Germinal center (tissue), 1 donor: ENCODE measurements around the gene PPP1R3E.
"Not testable (repeated sequence)": the region's sequence is repeated elsewhere in the genome, so short reads cannot be mapped to it uniquely, and the experiment has no call there.

Experiments
- DNase-seq: peaks from one replicate; pipeline ENCODE4 v3.0.0; 2012; ENCODE audit warnings: mixed read lengths, low spot score

Gene PPP1R3E, protein sequence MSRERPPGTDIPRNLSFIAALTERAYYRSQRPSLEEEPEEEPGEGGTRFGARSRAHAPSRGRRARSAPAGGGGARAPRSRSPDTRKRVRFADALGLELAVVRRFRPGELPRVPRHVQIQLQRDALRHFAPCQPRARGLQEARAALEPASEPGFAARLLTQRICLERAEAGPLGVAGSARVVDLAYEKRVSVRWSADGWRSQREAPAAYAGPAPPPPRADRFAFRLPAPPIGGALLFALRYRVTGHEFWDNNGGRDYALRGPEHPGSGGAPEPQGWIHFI

DNA sequence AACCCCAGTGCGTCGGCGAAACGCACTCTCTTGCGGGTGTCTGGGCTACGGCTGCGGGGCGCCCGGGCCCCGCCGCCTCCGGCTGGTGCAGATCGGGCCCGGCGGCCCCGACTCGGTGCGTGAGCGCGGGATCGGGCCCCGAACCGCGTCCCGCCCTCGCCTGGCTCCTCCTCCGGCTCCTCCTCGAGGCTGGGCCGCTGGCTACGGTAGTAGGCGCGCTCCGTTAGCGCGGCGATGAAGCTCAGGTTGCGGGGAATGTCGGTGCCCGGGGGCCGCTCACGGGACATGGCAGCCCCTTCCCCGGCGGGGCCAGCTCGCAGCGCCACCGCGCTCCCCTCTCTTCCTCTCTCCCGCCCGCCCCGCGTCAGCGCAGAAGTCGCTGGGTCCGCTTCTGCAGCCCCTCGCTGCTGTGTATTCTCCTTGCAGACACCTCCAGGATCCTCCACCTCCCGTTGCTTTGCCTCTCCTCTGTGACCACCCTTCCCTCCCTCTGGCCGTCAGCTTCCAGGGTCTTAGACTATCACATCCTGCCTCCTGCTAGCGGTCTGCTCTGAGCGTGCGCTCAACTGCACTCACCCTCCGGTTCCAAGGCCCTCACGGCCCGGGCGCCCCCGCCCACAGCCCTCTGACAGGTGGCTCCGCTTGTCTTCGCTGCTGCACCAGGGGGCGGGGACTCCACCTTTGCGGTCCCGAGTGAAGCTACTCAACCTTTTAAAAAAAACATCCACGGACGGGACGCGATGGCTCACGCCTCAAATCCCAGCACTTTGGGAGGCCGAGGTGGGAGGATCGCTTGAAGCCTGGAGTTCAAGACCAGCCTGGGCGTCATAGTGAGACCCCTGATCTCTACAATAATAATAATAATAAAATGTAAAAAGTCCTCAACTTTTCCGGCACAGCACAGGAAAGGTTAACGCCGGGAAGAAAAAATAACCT, at the start of gene PPP1R3E:
PPP1R3E (minus strand) TSS at position 570 of the 936 bp plus-strand sequence; CDS start at position 287, 283 bp downstream.
- peak; percentile 83 for DNase-seq

DNA sequence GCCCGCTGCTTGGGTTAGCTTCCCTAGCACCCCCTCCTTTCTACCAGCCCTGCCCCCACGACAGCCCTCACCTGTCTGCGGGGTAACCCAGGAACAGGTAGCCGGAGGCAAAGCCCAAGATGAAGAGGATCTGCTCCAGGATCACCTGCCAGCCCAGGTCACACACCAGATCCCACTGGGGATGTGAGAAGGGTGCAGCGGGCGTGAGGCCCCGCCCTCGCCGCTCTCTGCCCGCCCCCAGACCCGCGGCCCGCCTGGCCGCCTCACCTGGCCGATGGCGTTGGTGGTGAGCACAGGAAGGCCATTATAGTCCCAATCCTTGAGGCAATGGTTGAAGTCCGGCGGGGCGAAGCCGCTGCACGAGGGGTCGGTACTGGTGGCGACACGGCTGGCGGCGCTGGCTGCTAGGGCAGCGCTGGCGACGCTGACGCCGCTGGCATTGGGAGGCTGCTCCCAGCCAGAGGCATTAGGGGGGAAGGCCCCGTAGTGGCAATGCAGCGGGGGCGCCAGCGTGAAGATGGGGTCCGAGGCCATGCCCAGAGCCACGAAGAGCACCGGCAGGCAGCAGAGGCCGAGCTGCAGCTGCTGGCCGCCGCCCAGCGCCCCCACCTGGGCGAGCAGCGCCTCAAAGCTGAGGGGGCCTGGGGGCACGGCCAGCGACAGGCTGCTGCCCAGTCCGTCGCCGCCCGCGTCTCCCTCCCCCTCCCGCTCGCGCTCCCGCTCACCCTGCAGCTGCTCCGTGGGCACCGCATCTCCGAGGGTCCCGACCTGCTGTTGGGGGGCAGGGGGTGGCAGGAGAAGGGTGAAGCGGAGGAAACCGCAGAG, 49.2 kb upstream of the PPP1R3E start:
- no peak for DNase-seq

DNA sequence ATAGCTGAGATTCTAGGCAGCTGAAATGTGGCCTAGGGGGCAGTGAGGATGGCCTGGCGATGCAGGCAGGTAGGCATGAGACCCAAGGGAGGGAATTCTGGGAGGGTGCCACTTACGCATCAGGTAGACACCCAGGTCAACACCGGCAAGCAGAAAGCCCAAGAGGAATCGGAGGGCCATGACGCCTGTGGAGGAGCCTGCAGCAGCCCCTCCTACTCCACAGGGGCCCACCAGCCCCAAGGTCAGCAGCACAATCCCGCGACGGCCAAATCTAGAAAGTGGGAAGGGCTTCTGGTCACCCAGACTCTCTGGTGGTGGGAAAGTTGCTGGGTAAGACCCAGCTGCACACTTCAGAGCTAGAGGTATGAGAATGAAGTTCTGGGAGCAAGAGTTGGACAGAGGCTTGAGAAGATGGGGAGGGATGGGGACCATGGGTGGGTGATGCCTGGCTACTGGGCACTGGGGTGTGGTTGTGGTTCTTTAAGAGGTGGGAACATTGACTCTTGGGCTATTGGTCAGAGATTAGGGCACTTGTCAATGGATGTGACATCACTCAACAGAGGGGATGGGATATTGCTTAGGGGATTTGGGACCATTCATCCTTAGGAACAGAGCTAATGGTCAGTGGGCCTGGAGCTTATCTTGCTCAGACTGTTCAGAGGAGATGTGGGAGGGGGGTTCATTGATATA, 46.6 kb upstream of the PPP1R3E start:
- DNase-seq, result no peak

DNA sequence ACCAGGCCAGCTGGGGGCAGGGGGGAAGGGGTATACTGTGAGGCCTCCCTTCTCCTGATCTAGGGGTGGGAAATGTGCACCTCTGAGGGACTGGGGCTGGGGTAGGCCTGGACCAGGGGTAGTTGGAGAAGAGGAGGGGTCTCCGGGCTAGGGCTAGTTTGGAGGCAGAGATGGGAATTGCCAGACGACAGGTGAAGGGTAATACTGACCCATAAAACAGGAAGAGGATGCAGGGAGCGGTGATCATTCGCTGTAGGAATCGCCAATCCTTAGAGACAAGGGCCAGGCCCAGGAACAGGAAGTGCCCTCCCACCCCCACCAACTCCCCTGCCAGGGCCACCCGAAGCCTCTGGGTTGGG, 45.6 kb upstream of the PPP1R3E start:
- DNase-seq, result no peak

DNA sequence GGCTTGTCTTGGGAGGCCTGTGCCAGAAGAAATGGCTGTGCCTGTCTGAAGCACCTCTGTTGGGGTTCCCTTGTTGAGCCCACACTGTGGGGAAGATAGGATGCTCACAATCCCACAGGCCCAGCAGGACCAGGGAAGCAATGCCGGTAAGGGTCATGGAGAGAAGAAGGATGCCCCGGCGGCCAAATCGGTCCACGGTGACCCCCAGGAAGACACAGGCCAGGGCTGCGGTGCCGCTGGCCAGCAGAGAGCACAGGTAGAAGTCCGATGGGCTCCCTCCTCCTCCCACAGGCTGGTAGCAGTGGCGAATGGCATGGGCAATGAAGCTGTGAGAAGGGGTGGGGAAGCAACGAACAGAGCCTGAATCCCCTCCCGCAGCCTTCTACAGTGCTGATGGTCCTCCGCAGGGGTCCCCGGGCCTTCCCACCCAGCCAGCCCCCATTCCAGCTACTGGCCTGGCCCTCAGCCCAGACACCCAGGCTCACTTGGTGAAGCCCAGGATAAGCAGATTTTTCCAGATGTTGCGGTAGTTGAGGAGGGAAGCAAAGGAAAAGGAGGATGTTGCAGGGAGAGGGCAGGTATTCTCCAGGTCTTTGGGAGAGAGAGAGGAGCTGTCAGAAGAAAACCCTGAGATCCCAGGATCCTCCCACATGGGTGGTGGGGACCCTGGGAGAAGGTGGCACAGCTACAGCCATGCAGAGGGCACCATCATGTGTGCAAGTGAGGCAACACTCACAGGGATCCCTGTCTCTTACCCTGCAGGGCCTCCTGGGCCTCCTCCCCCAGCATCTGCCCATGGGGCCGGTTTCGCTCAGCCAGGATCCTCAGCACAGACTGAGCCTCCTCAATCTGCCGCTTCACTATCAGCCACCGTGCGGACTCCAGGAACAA, 45.0 kb upstream of the PPP1R3E start:
- no peak for DNase-seq

DNA sequence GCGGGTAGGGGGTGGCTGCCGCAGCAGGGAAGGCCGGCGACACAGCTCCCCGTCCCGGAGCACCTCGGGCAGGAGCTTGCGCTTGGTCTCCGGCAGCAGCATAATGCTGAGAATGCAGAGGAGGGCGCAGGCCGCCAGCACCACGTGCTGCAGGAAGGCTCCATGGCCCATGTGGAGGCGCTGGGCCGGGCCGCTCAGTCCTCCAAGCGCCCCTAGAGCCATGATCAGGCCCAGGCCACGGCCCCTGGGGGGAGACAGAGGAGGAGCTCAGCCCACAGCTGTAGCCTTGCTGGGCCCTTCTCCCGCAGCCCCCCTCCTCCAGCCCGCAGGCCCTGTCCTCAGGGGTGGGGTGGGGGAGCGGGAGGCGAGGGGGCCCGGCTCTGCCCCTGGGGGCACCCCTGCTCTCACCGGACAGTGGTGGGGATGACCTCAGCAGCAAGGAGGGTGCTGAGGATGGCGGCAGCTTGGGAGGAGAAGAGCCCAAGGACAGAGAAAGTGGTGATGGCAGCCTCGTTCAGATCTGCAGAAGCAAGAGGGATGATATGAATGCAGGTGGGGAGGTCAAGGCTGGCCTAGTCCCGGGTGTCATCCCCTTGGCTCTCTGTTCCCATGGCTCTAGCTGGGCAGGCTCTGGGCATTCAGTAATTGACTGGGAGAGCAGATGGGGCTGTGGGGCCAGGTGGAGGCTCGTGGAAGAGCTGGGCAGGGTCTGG, 44.2 kb upstream of the PPP1R3E start:
- no peak for DNase-seq

DNA sequence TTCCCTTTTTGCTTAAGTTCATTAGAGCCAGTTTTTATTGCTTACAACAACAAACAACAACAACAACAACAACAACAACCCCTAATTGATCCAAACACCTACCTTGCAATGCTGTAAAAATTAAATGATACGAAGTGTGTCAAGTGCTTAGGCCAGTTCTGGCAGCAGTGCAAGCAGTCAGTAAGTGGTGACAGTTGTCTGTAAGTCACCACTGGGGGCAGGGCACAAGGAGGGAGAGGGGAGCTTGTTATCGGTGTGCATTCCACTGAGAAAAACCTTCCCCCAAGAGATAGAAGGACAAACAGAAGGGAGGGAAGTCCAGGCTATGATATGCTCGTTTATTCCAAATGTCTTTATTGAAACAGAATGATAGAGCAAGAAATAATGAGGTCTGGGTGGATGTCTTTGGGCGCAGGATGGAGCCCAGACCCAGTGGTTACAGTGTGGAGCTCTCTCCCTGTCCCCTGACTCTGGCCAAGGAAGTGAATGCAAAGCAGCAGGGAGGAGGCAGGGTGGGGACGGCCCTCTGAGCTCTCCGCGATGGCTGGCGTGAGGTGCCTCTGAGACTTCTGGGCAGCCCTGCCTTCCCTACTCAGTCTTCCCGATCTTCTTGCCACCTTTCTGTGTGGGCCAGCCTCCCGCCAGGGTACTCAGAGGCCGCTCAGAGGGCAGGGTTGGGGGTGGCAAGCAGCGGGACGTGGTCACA, 43.5 kb upstream of the PPP1R3E start:
- no peak for DNase-seq

DNA sequence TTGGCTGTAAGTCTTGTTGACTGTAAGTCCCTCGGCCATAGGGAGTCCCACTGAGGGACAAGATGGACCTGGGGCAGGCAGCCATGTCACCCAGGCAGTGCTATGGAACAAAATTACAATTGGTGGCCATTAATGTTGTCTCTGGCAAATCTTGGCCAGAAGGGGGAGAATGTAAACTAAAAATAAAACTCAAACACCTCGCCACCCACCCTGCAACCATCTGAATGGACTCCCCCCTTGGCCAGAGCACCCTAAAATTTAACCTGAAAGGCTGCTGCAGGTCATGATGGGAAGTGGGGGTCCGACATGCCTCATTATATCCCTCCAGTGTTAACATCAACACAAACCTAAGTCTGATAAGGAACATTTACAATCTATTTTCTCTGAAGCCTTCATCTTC, 41.8 kb upstream of the PPP1R3E start:
- no peak for DNase-seq

DNA sequence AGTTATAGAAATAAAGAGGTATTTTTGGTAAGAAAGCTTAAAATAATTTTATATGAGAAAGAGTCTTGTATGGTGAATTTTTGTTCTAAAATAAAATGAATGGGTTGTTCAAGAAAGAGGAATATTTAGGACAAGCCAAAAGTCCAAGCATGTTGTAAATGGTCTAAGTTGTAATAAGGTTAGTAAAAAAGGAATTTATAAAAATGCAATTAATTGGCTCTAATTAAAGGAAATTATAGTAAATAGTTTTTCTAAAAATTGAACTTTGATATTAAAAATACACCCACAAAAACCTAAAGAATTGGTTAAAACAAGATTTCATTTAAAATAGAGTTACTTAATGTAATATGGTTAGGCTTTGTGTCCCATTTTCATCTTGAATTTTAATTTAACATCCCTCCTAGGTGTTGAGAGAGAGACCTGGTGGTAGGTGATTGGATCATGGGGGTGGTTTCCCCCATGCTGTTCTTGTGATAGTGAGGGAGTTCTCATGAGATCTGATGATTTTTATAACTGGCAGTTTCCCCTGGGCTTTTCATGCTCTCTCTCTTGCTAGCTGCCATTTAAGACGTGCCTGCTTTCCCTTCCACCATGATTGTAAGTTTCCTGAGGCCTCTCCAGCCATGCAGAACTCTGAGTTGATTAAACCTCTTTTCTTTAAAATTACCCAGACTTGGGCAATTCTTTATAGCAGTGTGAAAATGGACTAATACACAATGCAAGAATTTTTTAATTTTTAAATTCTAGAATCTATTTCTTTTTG, 37.0 kb upstream of the PPP1R3E start:
- DNase-seq, result no peak

DNA sequence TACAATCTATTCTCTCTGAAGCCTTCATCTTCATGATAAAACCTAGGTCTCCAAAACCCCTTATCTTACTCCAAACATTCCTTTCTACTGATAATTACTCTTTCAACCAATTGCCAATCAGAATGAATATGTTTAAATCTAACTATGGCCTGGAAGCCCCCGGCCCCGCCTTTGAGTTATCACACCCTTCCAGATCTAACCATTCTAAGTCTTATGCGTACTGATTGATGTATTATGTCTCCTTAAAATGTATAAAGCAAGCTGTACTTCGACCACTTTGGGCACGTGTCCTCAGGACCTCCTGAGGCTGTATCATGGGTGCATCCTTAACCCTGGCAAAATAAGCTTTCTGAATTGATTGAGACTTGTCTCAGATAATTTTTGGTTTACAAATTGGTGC, 33.0 kb upstream of the PPP1R3E start:
- no peak for DNase-seq

DNA sequence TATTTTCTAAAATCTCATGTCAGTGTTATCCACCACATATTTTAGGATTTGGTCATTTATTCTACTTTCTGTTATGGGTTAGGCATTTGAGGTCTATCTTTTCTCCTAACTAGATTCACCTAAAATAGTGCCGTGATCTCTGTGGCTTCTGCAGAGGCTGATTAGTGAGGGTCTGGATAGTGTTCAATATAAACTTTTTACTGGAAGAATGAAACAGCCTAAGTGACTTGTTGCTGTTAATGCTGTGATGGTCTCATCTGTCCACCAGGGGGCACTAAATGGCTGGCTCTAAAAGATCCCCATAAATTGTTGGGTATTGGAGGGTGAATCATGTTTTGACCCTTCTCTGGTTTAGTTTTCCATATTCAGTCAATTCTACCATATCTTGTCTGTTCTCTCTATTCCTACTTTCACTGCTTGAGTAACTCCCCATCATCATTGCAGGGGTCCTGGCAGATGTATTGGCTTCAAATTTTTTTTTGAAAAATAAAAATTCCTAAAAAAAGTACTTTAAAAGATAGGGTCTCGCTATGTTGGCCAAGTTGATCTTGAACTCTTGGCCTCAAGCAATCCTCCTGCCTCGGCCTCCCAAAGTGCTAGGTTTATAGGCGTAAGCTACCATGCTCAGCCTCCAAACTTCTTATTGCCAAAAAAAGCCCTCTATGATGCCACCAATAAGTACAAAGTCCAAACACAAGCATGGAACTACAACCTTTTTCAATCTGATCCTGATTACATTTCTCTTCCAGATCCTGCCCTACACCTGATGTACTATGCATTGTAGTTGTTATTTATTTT, 25.5 kb upstream of the PPP1R3E start:
- DNase-seq, result peak; percentile 77

DNA sequence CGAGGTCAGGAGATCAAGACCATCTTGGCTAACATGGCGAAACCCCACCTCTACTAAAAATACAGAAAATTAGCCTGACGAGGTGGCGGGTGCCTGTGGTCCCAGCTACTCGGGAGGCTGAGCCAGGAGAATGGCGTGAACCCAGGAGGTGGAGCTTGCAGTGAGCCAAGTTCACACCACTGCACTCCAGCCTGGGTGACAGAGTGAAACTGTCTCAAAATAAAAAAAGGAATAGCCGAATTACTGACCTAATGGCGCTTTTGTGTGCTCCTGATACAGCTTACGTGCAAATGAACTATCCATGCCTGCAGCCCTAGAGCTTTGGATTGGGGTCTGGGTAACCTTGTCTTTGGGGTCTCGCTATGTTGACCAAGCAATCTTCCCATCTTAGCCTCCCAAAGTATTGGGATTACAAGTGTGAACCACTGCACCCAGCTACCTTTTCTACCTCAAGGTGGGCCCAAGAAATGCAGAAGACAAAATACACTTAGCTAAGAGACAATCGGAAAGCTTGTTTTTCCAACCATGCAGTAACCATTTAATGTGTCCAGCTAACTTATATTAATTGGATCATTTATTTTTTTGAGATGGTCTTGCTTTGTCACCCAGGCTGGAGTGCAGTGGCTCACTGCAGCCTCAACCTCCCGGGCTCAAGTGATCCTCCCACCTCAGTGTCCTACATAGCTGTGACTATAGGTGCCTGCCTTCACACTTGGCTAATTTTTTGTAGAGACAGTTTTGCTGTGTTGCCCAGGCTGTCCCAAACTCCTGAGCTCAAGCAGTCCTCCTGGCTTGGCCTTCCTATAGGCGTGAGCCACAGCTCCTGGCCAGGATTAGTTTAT, 24.1 kb upstream of the PPP1R3E start:
- DNase-seq, result no peak

DNA sequence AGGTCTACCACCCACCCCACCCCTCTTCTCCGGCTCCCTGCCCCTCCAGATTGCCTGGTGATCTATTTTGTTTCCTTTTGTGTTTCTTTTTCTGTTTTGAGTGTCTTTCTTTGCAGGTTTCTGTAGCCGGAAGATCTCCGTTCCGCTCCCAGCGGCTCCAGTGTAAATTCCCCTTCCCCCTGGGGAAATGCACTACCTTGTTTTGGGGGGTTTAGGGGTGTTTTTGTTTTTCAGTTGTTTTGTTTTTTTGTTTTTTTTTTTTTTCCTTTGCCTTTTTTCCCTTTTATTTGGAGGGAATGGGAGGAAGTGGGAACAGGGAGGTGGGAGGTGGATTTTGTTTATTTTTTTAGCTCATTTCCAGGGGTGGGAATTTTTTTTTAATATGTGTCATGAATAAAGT, 23.1 kb upstream of the PPP1R3E start:
- DNase-seq, result not testable (repeated sequence)

DNA sequence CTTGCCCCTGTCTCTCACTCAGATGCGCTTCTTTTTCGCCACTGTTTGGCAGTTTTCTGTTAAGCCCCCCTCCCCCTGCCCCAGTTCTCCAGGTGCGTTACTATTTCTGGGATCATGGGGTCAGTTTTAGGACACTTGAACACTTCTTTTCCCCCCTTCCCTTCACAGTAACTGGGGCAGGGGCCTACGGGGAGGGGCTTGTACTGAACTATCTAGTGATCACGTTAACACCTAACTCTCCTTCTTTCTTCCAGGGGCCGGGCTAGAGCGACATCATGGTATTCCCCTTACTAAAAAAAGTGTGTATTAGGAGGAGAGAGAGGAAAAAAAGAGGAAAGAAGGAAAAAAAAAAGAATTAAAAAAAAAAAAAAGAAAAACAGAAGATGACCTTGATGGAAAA, 22.3 kb upstream of the PPP1R3E start:
- DNase-seq, result no peak

DNA sequence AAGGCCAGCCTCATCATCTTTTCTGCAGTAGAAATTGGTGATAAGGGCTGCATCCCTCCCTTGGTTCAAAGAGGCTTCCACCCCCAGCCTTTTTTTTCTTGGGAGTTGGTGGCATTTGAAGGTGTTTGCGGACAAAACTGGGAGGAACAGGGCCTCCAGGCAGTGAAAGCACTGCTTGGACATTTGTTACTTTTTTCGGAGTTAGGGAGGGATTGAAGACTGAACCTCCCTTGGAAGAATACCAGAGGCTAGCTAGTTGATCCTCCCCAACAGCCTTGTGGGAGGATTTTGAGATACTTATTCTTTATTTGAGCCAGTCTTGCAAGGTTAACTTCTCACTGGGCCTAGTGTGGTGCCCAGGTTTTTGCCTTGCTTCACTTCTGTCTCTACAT, 21.8 kb upstream of the PPP1R3E start:
- DNase-seq, result no peak

DNA sequence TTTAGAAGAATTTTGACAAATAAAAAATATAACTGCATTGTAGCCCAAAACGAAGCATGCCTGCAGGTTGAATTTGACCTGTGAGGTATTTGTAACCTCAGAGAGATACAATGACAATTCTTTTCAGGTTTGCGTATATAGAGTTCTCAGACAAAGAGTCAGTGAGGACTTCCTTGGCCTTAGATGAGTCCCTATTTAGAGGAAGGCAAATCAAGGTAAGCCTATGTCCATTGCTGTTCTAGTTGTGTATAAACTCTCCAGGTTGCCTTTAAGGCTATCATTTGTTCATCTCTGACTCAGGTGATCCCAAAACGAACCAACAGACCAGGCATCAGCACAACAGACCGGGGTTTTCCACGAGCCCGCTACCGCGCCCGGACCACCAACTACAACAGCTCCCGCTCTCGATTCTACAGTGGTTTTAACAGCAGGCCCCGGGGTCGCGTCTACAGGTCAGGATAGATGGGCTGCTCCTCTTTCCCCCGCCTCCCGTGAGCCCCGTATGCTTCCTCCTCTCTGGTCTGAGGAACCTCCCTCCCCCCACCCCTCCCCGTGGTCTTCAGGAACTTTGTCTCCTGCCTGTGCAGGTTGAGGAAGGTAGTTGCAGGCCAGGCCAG, 21.3 kb upstream of the PPP1R3E start:
- DNase-seq, result no peak
